Gastroesophageal sphincter (tissue), 4 donors: ENCODE measurements around the gene PLAGL2. TPM values are rescaled to one million over a fixed set of nuclear protein-coding genes. Genes with fewer than 3 reads are reported as not detected.

Experiments used
- ATAC-seq: fragments of 150-250 bp; one replicate; pipeline ENCODE4 v1.9.1; 2016; ENCODE audit warnings: mild to moderate bottlenecking, moderate library complexity
- H3K27ac ChIP-seq, 4 donors: fragments of 200-600 bp; sonication (generic) in 3 of 4; 1 replicate in 3 of 4; 2 replicates in 1 of 4; pipeline ENCODE4 v1.5.1; 2016 to 2019
- H3K27me3 ChIP-seq: fragments of 200-600 bp; sonication (generic); one replicate; pipeline ENCODE4 v1.5.1; 2019
- H3K36me3 ChIP-seq, 2 donors: fragments of 200-600 bp; sonication (generic); one replicate each; pipeline ENCODE4 v1.5.1; 2019; ENCODE audit warnings: control low read depth in 1 of 2
- H3K4me1 ChIP-seq, 3 donors: fragments of 200-600 bp; sonication (generic); 1 replicate in 2 of 3; 2 replicates in 1 of 3; pipeline ENCODE4 v1.5.1; 2016 to 2019; ENCODE audit warnings: control low read depth in 2 of 3
- H3K4me3 ChIP-seq, 2 donors: fragments of 200-600 bp; sonication (generic); one replicate each; pipeline ENCODE4 v1.5.1; 2019; ENCODE audit warnings: mild to moderate bottlenecking in 1 of 2, moderate library complexity in 1 of 2
- H3K9me3 ChIP-seq, 3 donors: fragments of 200-600 bp; sonication (generic); one replicate each; pipeline ENCODE4 v1.5.1; 2017 to 2019; ENCODE audit warnings: control low read depth in 2 of 3
- CTCF ChIP-seq, 4 experiments: fragments of 200-600 bp in 2 of 4; fragments of 450-650 bp in 2 of 4; sonication (generic) in 1 of 4; IDR thresholded peaks; one replicate each; pipeline ENCODE4 v1.5.1; 2017 to 2019; ENCODE audit warnings: antibody characterized with exemption in 4 of 4, mild to moderate bottlenecking in 2 of 4, moderate library complexity in 2 of 4
- EP300 ChIP-seq: sonication (generic); formaldehyde crosslinking; IDR thresholded peaks from one replicate; pipeline ENCODE4 v1.6.1; 2017; ENCODE audit warnings: antibody characterized with exemption, mild to moderate bottlenecking
- POLR2A ChIP-seq, 2 donors: fragments of 450-650 bp; IDR thresholded peaks; one replicate each; pipeline ENCODE4 v1.6.1; 2017; ENCODE audit warnings: antibody characterized with exemption in 2 of 2, mild to moderate bottlenecking in 2 of 2, moderate library complexity in 1 of 2
- POLR2AphosphoS5 ChIP-seq: sonication (generic); formaldehyde crosslinking; IDR thresholded peaks from one replicate; pipeline ENCODE4 v1.6.1; 2017; ENCODE audit warnings: antibody characterized with exemption
- WGBS, 2 donors: methylation state at CpG; one replicate each; pipeline ENCODE4 v1.1.5; 2018; ENCODE audit warnings: low coverage in 1 of 2; 5-methylcytosine and 5-hydroxymethylcytosine counted together
- total RNA-seq, 4 donors: library from RNA; depleted of rRNA; stranded (reverse); fragments of >200 nt; gene quantifications; one replicate each; pipeline ENCODE4 v1.1.0, GENCODE V29; 2016

PLAGL2 gene
- total RNA-seq, 4 donors from 2014 or later = 5.8 to 11.0 (median 6.1) TPM

GRCh38 chr20:32215729-32216128 lies 8.2 kb upstream of the PLAGL2 start:
- WGBS, 2 donors = 97 to 100% methylated on average over 3 of the region's 3 CpGs
- Histone ChIP-seq H3K4me3 (no peak overlapping the region), H3K36me3 (peaks cover 0 to 98% of the 10 kb centered on the region in 2 donors), H3K27ac (no peak overlapping the region), H3K9me3 (no peaks in the 10 kb centered on the region), H3K27me3 (no peaks in the 10 kb centered on the region), H3K4me1 (no peaks in the 10 kb centered on the region)
- ATAC-seq = no peak
- TF ChIP-seq CTCF (IDR thresholded peaks at IDR 0.05) (no peak), EP300 (no peak), POLR2AphosphoS5 (no peak), POLR2A (IDR thresholded peaks at IDR 0.05) (no peak)

GRCh38 chr20:32215147-32215546 lies 7.6 kb upstream of the PLAGL2 start:
- 90% methylated on average over 2 of the region's 8 CpGs; no CpG with 5 or more reads in 1 of the 2 donors for WGBS, 2 donors
- ATAC-seq = no peak
- TF ChIP-seq EP300 (no peak), CTCF (IDR thresholded peaks at IDR 0.05) (no peak)
- Histone ChIP-seq H3K36me3 (peaks cover 0 to 98% of the 10 kb centered on the region in 2 donors), H3K4me3 (no peak overlapping the region), H3K9me3 (no peaks in the 10 kb centered on the region), H3K27me3 (no peaks in the 10 kb centered on the region), H3K4me1 (peaks cover 0 to 1% (median 0%) of the 10 kb centered on the region in 3 donors), H3K27ac (no peak overlapping the region)

GRCh38 chr20:32213870-32214269 lies 6.3 kb upstream of the PLAGL2 start:
- Histone ChIP-seq H3K9me3 (no peaks in the 10 kb centered on the region), H3K4me3 (no peak overlapping the region), H3K27me3 (no peaks in the 10 kb centered on the region), H3K27ac (no peak overlapping the region), H3K4me1 (peaks cover 0 to 13% (median 2%) of the 10 kb centered on the region in 3 donors), H3K36me3 (peaks cover 0 to 88% of the 10 kb centered on the region in 2 donors)
- no peak for ATAC-seq
- TF ChIP-seq POLR2A (IDR thresholded peaks at IDR 0.05) (no peak), CTCF (IDR thresholded peaks at IDR 0.05) (no peak)
- 94 to 100% methylated on average over 1 of the region's 1 CpG for WGBS, 2 donors

- Histone ChIP-seq H3K9me3 (no peaks in the 10 kb centered on the region), H3K4me1 (peaks cover 7 to 43% (median 20%) of the 10 kb centered on the region in 3 donors), H3K4me3 (no peak overlapping the region), H3K27ac (no peak overlapping the region), H3K36me3 (peaks cover 0 to 50% of the 10 kb centered on the region in 2 donors), H3K27me3 (no peaks in the 10 kb centered on the region)
- no peak for ATAC-seq
- TF ChIP-seq POLR2A (IDR thresholded peaks at IDR 0.05) = no peak
- TF ChIP-seq POLR2AphosphoS5 = no peak
- no peak for TF ChIP-seq EP300
- TF ChIP-seq CTCF (IDR thresholded peaks at IDR 0.05) = no peak
- WGBS, 2 donors = 70 to 79% methylated on average over 5 to 9 of the region's 9 CpGs
Observed at GRCh38 chr20:32209850-32210605, 2.5 kb upstream of the PLAGL2 start.

- Histone ChIP-seq H3K27me3 (no peaks in the 10 kb centered on the region), H3K9me3 (no peaks in the 10 kb centered on the region), H3K4me3 (peak overlapping the region; percentile 91 to 94), H3K36me3 (peaks cover 0 to 36% of the 10 kb centered on the region in 2 donors), H3K27ac (peak overlapping the region in 2 of 4 donors; percentile 91 to 94), H3K4me1 (peaks cover 14 to 57% (median 34%) of the 10 kb centered on the region in 3 donors)
- TF ChIP-seq POLR2A (IDR thresholded peaks at IDR 0.05) (no peak), EP300 (no peak), POLR2AphosphoS5 (no peak), CTCF (IDR thresholded peaks at IDR 0.05) (no peak)
- 54 to 63% methylated on average over 8 to 9 of the region's 13 CpGs for WGBS, 2 donors
- no peak for ATAC-seq
Observed at GRCh38 chr20:32208499-32209154, 1.1 kb upstream of the PLAGL2 start.
